Measurements from ENCODE around the gene BPI.

Gene BPI

DNA sequence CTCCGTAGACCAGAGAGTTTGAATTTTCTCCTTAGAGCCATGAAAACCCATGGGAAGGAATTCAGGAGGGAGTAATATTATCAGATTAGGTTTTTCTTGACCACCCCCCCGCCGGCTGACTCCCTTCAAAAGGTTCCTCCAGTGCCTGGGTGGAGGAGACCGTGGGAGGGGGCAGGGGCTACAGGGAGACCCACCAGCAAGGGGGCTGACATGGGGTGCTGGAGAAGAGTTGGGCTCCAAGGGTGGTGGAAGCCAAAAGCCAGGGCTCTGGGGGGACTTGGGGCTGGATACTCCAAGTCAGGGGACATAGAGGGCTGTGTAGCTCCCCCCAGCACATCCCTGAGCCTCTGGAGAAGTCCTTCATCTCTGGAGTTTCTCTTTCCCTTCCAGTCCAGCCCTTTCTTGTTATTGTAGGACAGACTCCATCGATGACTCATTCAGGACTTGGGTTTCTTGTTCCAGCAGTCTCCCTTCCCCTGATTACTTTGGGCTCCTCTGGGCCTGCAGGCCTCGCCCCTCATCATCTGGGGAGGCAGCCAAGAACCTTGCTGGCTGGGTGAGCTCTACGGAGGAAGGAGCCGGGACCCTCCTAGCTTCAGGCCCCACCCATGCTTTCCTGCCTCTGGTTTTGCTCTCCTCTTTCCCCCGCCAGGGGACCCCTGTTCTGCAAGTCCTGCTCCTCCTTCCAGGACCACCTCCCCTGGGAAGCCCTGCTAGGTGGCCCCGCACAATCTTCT lies 32.9 kb upstream of the BPI start:
- H3K27ac ChIP-seq (replicated peaks): no peak overlapping the region
- H3K27me3 ChIP-seq (ENCODE audit: insufficient read depth, poor library complexity, severe bottlenecking): no peaks in the 10 kb centered on the region
- TF ChIP-seq, protein P1, sequence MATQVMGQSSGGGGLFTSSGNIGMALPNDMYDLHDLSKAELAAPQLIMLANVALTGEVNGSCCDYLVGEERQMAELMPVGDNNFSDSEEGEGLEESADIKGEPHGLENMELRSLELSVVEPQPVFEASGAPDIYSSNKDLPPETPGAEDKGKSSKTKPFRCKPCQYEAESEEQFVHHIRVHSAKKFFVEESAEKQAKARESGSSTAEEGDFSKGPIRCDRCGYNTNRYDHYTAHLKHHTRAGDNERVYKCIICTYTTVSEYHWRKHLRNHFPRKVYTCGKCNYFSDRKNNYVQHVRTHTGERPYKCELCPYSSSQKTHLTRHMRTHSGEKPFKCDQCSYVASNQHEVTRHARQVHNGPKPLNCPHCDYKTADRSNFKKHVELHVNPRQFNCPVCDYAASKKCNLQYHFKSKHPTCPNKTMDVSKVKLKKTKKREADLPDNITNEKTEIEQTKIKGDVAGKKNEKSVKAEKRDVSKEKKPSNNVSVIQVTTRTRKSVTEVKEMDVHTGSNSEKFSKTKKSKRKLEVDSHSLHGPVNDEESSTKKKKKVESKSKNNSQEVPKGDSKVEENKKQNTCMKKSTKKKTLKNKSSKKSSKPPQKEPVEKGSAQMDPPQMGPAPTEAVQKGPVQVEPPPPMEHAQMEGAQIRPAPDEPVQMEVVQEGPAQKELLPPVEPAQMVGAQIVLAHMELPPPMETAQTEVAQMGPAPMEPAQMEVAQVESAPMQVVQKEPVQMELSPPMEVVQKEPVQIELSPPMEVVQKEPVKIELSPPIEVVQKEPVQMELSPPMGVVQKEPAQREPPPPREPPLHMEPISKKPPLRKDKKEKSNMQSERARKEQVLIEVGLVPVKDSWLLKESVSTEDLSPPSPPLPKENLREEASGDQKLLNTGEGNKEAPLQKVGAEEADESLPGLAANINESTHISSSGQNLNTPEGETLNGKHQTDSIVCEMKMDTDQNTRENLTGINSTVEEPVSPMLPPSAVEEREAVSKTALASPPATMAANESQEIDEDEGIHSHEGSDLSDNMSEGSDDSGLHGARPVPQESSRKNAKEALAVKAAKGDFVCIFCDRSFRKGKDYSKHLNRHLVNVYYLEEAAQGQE (IDR thresholded peaks at IDR 0.05; ENCODE audit: insufficient replicate concordance, low read depth): no peak
- TF ChIP-seq POLR2AphosphoS5 (IDR thresholded peaks at IDR 0.05; ENCODE audit: low read depth) (no peak), SPI1 (IDR thresholded peaks at IDR 0.05; ENCODE audit: borderline replicate concordance, low read depth) (no peak), GABPA (IDR thresholded peaks at IDR 0.05; ENCODE audit: low read depth) (no peak)
- TF ChIP-seq, protein P2, sequence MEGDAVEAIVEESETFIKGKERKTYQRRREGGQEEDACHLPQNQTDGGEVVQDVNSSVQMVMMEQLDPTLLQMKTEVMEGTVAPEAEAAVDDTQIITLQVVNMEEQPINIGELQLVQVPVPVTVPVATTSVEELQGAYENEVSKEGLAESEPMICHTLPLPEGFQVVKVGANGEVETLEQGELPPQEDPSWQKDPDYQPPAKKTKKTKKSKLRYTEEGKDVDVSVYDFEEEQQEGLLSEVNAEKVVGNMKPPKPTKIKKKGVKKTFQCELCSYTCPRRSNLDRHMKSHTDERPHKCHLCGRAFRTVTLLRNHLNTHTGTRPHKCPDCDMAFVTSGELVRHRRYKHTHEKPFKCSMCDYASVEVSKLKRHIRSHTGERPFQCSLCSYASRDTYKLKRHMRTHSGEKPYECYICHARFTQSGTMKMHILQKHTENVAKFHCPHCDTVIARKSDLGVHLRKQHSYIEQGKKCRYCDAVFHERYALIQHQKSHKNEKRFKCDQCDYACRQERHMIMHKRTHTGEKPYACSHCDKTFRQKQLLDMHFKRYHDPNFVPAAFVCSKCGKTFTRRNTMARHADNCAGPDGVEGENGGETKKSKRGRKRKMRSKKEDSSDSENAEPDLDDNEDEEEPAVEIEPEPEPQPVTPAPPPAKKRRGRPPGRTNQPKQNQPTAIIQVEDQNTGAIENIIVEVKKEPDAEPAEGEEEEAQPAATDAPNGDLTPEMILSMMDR (IDR thresholded peaks at IDR 0.05; ENCODE audit: insufficient read depth, low read length): no peak
- H3K4me3 ChIP-seq (replicated peaks; ENCODE audit: insufficient read depth, low read length): no peak overlapping the region
- DNase-seq (ENCODE audit: low read depth in 1 of 2, low spot score in 1 of 2): no peak

DNA sequence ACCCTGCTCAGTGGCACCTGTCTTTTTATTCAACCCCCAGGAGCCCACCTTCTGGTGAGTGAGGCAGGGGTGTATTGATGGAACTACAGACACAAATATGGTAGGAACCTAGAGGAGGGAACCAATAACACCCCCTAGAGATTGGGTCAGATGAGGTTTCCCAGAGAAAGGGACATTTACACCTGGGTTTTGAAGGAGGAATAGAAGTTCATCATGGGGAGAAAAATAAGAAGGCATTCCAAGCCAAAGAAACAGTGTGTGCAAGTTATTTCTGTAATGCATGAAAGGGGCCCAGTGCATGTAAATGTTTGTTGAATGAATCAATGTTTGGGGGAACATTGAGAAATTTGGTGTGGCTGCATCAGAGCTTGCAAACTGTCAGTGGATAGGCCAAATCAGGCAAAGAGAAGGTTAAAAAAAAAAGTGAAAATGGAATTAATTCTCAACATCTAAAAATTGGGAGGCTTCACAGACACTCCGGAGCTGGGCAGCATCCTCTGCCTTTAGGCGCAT lies 32.3 kb upstream of the BPI start:
- Histone ChIP-seq H3K4me3 (replicated peaks; ENCODE audit: insufficient read depth, low read length) (no peak overlapping the region), H3K27ac (replicated peaks) (no peak overlapping the region)
- TF ChIP-seq GABPA (IDR thresholded peaks at IDR 0.05; ENCODE audit: low read depth) (no peak), POLR2AphosphoS5 (IDR thresholded peaks at IDR 0.05; ENCODE audit: low read depth) (no peak), SPI1 (IDR thresholded peaks at IDR 0.05; ENCODE audit: borderline replicate concordance, low read depth) (no peak)
- TF ChIP-seq, protein P2 (IDR thresholded peaks at IDR 0.05; ENCODE audit: insufficient read depth, low read length): no peak
- TF ChIP-seq, protein P1 (IDR thresholded peaks at IDR 0.05; ENCODE audit: insufficient replicate concordance, low read depth): no peak

DNA sequence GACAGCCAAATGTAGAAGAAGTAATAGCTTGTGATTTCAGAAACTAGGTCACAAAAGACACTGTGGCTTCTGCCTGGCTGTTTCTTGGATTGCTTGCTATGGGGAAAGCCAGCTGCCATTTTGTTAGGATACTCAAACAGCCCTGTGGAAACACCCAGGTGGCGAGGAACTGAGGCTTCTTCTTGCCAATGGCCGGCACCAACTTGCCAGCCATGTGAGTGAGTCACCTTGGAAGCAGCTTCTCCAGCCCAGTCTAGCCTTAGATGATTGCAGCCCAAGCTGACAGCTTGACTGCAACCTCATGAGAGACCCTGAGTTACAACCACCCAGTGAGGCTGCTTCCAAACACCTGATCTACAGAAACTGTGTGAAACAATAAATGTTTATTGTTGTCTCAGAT lies 31.6 kb upstream of the BPI start:
- Histone ChIP-seq H3K4me3 (replicated peaks; ENCODE audit: insufficient read depth, low read length) (no peak overlapping the region), H3K27ac (replicated peaks) (no peak overlapping the region), H3K27me3 (ENCODE audit: insufficient read depth, poor library complexity, severe bottlenecking) (no peaks in the 10 kb centered on the region)
- TF ChIP-seq SPI1 (IDR thresholded peaks at IDR 0.05; ENCODE audit: borderline replicate concordance, low read depth): no peak
- DNase-seq (ENCODE audit: low read depth in 1 of 2, low spot score in 1 of 2): no peak

More for the DNA sequence above, 32.3 kb upstream of the BPI start:
- no peak for DNase-seq (ENCODE audit: low read depth in 1 of 2, low spot score in 1 of 2)
- H3K27me3 ChIP-seq (ENCODE audit: insufficient read depth, poor library complexity, severe bottlenecking): no peaks in the 10 kb centered on the region

DNA sequence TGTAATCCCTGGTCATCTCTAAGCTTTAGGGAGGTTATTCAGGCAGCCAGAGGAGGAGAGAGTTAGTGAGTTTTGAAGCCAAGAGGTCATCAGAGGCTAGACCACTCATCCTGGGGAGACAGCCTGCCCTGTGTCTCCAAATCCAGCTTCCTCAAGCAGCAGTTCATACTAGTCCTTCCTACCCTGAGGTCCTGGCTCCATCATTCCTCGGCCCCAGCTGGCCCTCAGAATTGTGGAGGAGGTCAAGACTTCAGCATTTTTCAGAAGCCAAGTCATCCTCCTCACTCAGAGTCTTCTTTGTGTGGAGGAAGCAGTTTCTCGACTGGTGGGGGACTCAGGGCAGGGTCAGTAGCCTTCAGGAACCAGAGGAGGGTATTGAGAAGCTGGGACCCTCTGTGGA lies 31.0 kb upstream of the BPI start:
- no peak for DNase-seq (ENCODE audit: low read depth in 1 of 2, low spot score in 1 of 2)
- H3K27me3 ChIP-seq (ENCODE audit: insufficient read depth, poor library complexity, severe bottlenecking): no peaks in the 10 kb centered on the region
- H3K4me3 ChIP-seq (replicated peaks; ENCODE audit: insufficient read depth, low read length): no peak overlapping the region
- TF ChIP-seq SPI1 (IDR thresholded peaks at IDR 0.05; ENCODE audit: borderline replicate concordance, low read depth) (no peak), POLR2AphosphoS5 (IDR thresholded peaks at IDR 0.05; ENCODE audit: low read depth) (no peak), GABPA (IDR thresholded peaks at IDR 0.05; ENCODE audit: low read depth) (no peak)
- TF ChIP-seq, protein P1 (IDR thresholded peaks at IDR 0.05; ENCODE audit: insufficient replicate concordance, low read depth): no peak
- TF ChIP-seq, protein P2 (IDR thresholded peaks at IDR 0.05; ENCODE audit: insufficient read depth, low read length): no peak
- H3K27ac ChIP-seq (replicated peaks): no peak overlapping the region

Measured in HL-60 (cell line).